Stimulated activated CD8-positive, alpha-beta memory T cell treated with anti-CD3 and anti-CD28 coated beads, Interleukin-4, amount 100 ng/mL, for 48 hours (primary cell): ENCODE data around the gene WDR64.
"Not testable (repeated sequence)": the region's sequence is repeated elsewhere in the genome, so short reads cannot be mapped to it uniquely, and the experiment has no call there.

Experiments
- DNase-seq: peaks from one replicate; pipeline ENCODE4 v3.0.0-alpha.2; 2020

WDR64 gene

DNA sequence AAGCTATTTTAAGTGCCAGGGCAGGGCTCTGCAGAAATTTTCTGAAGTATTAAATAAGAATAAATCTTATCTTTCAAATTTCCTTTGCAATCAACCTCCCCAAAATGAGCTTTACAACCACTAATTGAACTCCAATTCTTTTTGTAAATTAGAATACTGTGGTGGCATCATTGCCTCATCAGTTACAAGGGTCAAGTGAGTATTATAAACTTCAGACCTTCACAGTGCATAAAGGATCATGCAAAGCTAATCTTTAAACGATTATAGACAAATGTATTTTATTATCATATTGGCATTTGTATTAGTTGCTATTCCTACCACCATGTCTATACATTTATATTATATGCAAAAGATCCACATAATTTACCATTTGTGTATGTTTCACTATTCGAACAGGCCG is 19.1 kb upstream of the WDR64 start:
- no peak for DNase-seq

DNA sequence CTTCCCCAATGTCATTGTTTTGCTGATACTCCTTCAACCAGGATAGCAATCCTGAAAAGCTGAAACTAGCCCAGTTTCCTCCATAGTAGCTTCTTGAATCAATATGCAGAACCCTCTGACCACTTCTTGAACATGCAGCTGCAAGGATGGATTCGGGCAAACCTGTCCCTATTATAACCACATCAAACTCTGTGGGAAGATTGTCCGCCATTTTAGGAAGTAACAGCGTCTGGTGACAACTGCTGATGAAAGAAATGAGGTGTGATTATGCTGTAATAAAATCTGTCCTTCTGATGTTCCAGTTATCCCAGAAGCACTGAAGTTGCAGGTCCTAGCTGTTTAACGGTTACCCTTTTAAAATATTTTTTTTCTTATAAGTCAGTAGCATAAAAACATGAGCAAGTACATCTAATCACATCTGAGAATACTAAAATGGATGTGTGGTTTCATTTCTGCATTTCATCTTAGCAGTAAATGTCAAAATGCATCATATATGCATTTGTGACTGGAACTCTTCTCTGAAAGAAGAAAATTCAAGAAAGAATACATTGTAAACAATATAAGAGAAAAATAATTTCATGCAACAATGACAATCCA is 16.4 kb upstream of the WDR64 start:
- no peak for DNase-seq

DNA sequence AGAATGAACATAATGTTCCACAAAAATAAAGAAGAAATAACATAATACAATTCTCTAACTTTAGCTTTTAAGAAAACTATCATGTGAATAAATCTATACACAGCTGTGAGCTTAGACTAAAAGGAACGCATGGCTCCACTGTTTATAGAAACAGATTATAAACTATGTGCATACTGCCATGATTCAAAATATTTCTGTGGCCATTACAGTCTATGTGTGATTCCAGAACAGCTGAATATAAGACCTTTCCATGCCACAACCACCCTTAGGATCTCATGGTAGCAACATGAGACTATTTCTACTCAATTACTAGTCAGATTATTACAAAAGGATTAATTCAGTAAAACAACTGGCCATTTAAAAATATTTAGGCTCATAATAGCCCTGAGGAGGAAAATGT is 15.8 kb upstream of the WDR64 start:
- no peak for DNase-seq

DNA sequence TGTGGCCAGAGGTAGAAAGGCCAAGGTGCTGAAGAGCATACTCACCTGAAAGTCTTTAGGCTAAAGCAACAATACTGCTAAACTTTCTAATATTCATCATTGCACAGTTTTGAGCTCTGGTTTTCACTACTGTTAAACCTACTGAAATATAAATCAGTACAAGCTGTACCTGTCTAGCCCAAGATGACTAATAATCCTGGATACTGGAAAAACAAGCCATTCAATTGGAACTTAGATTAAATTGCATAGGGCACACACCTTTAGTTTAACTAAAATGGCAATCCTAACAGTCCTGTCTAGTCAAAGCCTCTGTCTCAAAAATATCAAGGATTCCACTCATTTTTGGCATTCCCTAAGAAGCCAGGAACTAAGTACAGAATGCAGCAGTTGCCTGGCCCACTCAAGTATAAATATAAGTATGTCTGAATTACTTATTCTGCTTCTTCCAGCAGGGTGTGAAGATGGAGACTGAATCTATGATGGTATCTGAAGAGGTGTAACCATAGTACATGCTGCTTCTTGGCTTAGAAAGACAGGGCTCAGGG is 15.0 kb upstream of the WDR64 start:
- DNase-seq, result no peak

DNA sequence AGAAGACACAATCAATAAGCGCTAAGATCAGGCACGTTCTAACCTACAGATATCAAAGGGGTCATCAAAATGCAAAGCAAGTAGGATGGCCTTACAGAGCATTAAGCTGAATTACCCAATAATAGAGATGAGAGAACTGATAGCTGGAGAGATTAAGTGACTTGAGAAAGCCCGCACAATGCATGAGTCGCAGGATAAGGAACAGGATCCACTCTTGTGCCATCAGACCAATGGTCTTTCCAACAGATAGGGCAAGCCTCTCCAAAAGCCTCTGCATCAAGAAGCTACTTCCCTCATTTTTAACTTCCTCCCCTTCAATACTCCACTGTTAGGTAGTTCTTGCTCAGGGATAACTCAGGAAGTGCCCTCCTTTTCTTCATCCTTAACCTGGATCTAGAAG is 14.5 kb upstream of the WDR64 start:
- DNase-seq, result no peak

DNA sequence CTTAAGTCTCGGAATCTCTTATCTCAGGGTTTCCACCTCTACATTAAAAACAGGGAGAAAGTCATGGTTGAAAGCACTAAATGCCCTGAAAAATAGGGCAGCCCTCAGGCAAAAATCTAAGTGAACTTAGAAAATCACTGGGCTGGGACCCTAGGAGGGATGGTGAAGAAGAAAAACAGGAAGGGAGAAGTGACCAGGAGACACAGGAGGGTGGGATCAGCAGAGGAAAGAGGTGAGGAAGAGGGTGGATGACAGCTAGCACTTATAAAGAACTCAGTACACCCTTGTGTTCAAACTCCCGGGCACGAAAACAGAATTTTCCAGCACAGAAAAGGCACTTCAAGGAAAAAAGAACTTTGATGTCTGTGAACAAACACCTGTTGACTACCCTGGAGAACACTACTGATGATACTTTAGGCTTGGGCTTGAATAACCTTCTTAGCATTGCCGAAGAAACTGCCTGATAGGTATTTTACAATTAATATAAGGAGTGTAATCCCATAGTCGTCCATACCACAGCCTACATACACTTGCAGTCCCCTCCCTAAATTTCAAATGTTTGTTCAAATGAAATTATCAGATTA is 13.9 kb upstream of the WDR64 start:
- DNase-seq, result no peak

DNA sequence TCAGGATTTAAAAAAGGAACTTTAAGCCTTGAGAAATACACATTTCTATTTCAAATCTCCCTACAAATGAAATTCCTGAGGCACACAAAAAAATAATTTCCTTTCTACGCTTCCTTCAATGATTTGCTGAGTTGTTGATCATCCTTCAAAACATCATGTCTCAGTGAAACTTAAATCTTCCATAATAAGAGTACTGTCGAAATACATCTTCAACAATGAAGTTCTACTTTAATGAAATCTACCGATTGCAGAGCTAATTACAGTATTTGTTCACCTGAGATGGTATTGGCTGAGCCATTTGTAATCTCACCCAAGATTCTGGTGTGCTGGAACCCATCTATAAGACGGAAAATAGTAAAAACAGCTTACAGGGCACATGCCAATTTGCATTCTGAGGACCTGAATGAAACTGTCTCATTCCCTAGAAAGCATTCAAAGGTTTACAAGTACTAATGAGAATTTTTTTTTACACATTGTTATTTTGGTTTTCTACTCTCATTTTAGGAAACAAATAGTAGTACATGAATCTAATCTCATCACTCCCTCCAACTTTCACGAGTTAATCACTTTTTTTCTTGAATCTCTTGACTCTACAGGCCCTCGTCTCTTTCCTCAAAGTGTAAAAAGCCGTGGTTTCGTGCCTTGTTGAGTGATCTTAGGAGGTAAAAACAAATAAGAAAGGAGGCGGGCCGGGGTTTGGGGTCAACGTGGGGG is 13.0 kb upstream of the WDR64 start:
- DNase-seq, result no peak

DNA sequence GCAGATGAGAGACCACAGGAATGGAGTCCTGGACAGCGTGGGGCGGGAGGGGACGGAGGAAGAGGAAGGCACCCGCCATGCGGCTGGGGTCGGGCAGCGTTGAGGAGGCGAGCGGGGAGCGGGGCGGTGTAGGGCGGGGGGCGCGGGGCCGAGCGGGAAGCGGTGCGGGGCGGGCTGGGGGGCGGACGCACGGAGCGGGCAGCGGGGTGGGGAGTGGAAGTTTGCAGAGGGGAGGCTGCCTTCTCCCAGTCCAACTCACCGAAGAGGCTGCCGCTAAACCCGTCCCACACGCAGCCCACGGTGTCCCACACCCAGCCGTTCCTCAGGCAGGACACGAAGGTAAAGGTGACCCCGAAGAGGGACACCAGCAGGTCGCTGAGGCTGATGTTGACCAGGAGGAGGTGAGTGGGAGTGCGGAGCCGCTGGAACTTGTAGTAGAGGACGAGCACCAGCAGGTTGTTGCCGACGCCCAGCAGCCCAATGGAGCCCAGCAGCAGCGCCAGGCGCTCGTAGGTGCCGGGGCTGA is 12.4 kb upstream of the WDR64 start:
- no peak for DNase-seq

DNA sequence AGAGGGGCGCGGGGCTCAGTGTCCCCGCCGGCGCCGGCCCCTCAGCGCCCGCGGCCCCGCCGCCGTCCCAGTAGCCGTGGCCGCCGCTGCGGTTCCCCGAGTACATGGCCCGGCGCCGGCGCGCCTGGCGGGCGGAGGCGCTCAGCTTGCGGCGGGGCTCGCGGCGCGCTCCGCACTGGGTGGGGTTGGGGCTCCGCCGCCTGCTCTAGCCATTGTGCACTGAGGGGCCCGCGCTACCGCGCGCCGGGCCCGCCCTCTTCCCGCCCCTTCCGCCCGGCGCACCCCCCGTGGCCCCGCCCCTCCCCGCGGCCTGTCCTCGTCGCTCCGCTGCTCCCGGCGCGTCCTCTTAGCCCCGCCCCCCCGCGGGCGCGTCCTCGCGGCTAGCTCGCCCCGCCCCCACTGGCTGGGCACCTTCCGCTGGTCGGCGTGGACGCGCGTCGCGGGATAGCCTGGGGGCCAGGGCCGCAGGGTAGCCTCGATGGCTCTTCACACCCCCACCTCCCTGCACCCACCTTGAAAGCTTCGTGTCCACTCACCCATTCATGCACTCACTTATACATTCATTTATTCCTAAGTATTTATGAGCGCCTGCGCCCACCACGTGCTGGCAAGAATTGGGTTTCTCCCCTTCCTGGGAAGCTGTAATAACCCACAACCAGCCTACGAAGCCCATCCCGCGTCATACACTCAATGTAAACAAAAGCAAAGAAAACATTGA is 11.8 kb upstream of the WDR64 start, which contains the start of the genes CHML and OPN3:
Gene CHML (minus strand): TSS at position 221 of the 718 bp plus-strand sequence. CDS start 4,603 bp downstream, outside the sequence.
Gene OPN3 (minus strand): TSS at position 221 of the 718 bp plus-strand sequence. CDS start 115 bp downstream, at position 106.
- peak; percentile 95 for DNase-seq

DNA sequence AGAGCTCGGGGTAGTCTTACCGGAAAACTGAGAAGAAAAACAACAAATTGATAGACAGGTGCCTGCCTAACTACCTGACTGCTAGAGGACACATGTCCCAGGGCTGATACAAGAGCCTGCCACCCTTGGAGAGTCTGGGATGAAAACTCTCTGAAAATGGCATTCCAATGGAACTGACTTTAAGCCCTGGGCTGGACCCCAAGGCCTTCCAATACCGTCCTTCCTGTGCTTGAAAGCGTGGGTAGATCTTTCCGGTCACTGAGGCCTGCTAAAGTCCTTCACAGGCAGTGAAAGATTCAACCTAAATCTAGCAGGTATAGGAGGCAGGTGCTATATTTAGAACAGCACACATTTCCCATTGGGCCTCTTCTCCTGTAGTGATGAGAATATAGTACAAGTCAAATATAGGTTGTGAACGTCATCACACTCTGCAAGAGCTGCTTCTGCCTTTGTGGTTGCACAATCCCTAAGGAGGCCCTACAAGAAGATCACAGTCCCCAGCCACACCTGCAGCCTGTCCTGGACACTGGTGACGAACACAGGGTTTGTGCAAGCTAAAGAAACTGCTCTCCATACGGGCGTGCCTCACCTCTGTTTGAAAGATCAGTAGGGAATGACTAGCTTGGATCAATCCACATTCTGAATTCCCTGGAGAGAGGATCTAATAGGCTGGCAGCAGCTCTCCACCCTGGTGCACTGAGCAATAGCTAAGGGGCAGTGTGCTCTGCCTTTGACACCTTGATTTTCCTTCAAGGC is 11.0 kb upstream of the WDR64 start:
- DNase-seq, result no peak

DNA sequence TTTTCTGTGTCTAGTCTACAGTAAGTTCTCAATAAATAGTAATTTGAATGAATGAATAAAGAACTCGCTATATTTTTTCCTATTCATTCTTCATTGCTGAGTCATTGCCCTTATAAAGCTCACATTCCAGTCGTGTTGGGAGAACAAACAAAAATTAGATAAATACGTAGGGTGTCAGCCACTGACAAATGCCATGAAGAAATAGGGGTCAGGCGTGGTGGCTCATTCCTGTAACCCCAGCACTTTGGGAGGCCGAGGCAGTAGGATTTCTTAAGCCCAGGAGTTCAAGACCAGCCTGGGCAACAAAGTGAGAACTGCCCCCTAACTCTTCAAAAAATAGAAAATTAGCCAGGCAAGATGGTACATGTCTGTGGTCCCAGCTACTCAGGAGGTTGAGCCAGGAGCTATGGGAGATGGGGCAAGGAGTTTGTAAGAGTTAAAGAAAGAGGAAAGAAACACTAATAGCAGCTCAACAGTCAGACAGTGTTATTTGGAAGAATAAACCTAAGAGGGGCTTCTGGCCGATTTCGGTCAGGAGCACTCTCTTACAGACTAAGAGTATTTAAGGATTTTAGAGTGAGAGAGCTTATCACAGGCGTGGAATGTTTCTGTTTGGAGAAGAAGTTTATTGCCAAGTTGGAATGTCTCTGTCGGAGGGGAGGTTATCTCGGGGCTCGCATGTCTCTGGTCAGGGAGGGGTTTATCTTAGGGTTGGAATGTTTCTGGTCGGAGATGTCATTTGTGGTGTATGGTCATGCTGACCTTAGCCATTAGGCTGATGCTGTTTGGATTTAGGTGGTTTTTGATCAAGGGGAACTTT is 10.1 kb upstream of the WDR64 start:
- no peak for DNase-seq

DNA sequence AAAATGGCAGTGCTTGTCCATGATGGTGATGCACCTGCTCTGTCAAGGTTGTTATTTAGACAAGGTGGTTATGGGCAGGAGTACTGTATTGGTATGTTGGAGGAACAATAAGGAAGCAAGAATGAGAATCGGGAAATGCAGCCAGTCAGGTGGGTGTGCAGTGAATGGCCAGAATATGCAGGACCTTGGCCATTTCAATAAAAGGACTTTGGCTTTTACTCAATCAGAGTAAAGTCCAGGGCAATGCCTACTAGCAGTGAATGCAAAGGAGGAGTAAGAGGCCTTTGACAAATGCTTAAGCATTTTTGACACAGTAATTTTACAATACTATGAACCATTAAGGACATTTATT is 9.5 kb upstream of the WDR64 start:
- DNase-seq, result no peak

DNA sequence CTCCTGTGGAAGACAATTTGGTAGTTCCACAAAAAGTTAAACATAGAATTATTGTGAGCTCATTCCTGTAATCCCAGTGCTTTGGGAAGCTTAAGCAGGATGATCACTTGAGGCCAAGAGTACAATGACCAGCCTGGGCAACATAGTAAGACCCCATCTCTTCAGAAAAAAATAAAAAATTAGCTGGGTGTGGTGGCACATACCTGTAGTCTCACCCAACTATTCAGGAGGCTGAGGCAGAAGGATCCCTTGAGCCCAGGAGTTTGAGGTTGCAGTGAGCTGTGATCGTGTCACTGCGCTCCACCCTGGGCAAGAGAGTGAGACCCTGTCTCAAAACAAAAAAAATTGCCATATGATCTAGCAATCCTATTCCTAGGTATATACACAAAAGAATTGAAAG is 7.8 kb upstream of the WDR64 start:
- DNase-seq, result no peak

DNA sequence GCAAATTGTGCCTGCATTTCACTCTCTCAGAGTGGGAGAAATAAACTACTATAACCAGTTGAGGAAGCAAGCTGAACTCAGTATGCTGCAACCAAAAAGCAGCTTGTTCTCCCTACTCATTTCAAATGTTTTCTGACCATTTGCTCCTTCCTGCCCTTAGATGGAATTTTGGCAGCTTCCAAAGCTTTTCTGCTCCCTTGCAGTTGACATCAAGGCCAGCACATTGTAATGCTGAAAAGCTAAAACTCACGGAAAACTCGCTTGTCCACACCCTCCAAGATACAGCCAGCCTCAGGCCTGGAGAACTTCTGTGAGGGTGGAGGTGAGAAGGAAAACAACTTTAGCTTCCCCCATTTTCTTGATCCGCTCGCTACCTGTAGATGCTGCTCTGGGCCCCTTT is 6.9 kb upstream of the WDR64 start:
- no peak for DNase-seq

DNA sequence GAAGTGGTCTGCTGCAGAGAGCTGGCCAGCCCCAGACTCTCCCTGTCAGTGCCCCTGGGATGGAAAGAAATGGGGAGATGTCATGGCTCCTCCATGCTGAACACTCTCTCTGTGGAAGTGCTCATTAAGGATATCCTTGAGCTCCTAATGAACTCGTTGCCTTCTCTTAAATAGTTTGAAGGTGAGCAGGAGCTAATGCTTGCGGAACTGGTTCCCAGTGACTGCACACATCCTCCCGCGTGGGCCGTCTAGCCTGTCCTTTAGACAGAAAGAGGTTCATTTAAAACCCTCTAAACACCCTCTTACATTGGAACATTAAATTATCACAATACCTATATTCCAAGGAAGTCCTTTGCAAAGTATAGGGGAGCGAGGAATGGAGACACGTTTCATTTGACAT is 5.9 kb upstream of the WDR64 start:
- DNase-seq, result no peak

DNA sequence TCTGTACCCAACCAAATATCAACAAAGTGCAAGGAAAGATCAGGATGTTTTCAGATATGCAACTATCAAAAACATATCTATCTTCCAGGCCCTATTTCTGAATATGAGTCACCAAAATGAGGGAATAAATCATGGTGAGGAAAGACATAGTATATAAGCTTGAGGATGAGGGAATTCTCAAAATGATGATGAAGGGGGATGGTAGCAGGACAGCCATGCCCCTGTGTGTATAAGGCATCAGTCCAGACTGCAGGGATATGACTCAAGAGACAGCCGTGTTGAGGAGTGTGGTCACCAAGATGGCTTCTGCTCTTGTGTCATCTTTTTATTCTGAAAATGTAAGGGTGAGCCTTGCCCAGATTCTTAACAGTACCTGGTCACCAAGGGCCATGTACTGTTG is 4.4 kb upstream of the WDR64 start:
- DNase-seq, result no peak

DNA sequence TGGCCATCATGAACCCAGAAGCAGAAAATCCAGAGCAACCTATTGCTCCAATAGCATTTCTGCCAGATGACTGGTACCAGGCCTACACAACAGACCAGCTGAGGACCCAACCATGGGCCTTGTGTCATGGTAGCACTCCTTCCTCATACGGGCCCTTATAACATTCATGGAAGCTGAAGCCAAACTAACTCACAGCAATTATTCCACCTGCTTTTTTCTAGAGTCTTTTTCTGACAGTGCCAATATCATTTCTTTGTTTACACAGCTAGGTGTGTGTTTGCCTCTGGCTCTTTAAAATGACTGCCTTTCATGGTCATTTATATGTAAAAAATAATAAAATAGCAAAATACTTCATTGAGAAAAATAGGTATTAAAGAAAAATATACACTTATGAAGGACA is 3.9 kb upstream of the WDR64 start:
- no peak for DNase-seq

DNA sequence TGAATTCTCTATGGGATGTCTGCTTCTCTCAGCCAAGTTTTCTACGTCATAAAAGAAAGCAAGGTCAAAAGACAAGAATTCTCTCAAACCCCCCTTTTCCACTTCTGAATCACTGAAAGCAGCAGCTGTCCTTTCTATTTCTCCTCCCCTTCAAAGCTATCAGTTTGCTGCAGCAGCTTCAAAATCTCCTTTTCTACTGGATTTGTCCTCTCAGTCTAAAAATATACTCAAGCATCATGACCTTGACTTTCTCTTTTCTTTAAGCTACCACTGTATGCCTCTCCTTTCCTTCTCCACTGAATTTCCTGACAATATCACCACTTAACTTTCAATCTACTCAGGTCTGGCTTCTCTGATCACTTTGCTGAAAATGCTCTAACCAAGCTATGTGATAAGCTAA is 1.9 kb downstream of the WDR64 start:
- no peak for DNase-seq

DNA sequence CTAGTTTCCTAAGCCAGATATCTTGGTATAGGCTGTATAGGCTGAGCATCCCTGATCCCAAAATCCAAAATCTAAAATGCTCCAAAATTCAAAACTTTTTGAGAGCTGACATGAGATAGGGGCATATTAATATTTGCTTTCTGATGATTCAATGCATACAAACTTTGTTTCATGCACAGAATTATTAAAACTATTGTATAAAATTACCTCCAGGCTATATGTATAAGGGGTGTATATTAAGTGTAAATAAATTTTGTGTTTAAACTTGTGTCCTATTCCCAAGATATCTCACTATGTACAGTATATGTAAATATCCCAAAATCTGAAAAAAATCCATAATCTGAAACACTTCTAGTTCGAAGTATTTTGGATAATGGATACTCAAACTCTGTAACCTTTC is 2.6 kb downstream of the WDR64 start:
- no peak for DNase-seq

DNA sequence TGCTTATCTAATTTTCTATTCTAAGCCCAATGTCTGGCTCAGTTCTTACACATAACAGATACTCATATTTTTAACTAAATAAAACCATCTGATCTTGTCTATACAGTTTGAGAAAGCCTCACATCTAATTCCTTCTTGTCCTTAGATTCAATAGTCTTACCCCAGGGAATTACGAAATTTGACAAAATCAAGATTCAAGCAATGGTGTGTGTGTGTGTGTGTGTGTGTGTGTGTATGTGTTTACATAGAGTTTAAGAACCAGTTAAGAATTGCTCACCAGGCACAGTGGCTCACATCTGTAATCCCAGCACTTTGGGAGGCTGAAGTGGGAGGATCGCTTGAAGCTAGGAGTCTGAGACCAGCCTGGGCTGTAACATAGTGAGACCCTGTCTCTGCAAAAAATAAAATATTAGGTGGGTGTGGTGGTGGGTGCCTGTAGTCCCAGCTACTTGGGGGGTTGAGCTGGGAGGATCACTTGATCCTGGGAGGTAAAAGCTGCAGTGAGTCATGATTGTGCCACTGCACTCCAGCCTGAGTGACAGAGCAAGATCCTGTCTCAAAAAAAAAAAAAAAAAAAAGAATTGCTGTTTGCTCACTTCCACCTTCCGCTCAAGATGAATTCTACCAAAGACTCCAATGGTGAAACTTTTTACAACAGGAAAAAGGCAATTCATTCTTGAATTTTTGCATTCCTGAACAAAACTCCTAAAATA is 6.2 kb downstream of the WDR64 start:
- no peak for DNase-seq

DNA sequence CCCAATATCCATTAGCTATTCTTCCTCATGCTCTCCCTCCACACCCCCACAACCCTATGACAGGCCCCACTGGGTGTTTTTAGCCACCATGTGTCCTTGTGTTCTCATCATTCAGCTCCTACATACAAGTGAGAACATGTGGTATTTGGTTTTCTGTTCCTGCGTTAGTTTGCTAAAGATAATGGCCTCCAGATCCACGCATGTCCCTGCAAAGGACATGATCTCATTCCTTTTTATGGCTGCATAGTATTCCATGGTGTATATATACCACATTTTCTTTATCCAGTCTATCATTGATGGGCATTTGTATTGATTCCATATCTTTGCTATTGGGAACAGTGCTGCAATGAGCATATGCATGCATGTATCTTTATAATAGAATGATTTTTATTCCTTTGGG is 6.9 kb downstream of the WDR64 start:
- DNase-seq, result not testable (repeated sequence)
